NCI-H2196 (cell line): Measurements from ENCODE around the gene SNX8.

Experiments
- DNase-seq: peaks from one replicate; lab custom pipeline; 2025; ENCODE audit not compliant: unreplicated experiment; lab: John Stamatoyannopoulos, UW

Gene SNX8

GRCh38 chr7:2263176-2263575 is 51.1 kb downstream of the SNX8 start:
- no peak for DNase-seq

- DNase-seq = no peak
These were observed 52.6 kb downstream of the SNX8 start for GRCh38 chr7:2261611-2262010.

- peak; percentile 75 for DNase-seq
These were observed 53.4 kb downstream of the SNX8 start for GRCh38 chr7:2260820-2261219.

- DNase-seq = no peak
These were observed 54.8 kb downstream of the SNX8 start for GRCh38 chr7:2259480-2259879.

- DNase-seq = no peak
These were observed 55.4 kb downstream of the SNX8 start for GRCh38 chr7:2258661-2259365.

- no peak for DNase-seq
These were observed 56.6 kb downstream of the SNX8 start for GRCh38 chr7:2257651-2258050.

GRCh38 chr7:2257046-2257551 is 57.1 kb downstream of the SNX8 start:
- no peak for DNase-seq

GRCh38 chr7:2256306-2257045 is 57.8 kb downstream of the SNX8 start:
- DNase-seq = no peak

GRCh38 chr7:2255145-2256139 is 58.8 kb downstream of the SNX8 start:
- DNase-seq = no peak

GRCh38 chr7:2254429-2255144 is 59.7 kb downstream of the SNX8 start:
- DNase-seq = no peak

GRCh38 chr7:2253525-2254244 is 60.6 kb downstream of the SNX8 start:
- no peak for DNase-seq

GRCh38 chr7:2253021-2253420 is 61.2 kb downstream of the SNX8 start:
- DNase-seq = no peak

- DNase-seq = no peak
These were observed 62.1 kb downstream of the SNX8 start for GRCh38 chr7:2251841-2252771.

GRCh38 chr7:2251381-2251780 is 62.9 kb downstream of the SNX8 start:
- no peak for DNase-seq

- DNase-seq = no peak
These were observed 64.4 kb downstream of the SNX8 start for GRCh38 chr7:2249744-2250323.

GRCh38 chr7:2248984-2249694 is 65.1 kb downstream of the SNX8 start:
- no peak for DNase-seq

GRCh38 chr7:2247141-2247995 is 66.9 kb downstream of the SNX8 start:
- no peak for DNase-seq
